A673 (cell line): ENCODE data around the gene SMOC2. TPM values are rescaled to one million over a fixed set of nuclear protein-coding genes. Genes with fewer than 3 reads are reported as not detected.
A peak's percentile ranks its signal among the peaks of the same experiment; 100 is the strongest.

Source experiments
- BruUV-seq: library from RNA; stranded (reverse); fragments of 400-500 nt; replicated peaks from 2 replicates; lab custom pipeline; 2021; lab: Mats Ljungman, UMichigan
- CTCF ChIA-PET: fragments of 300-600 bp; sonication (Branson Sonifier 250); formaldehyde crosslinking; loops from one replicate; lab custom pipeline; 2022; ENCODE audit warnings: antibody characterized with exemption; lab: Charles Lee
- POLR2A ChIA-PET: fragments of 300-600 bp; sonication (Branson Sonifier 250); formaldehyde crosslinking; loops from one replicate; lab custom pipeline; 2022; ENCODE audit warnings: antibody characterized with exemption; ENCODE audit not compliant: low non-redundant PET; lab: Charles Lee
- DNase-seq: peaks from one replicate; pipeline ENCODE4 v3.0.0-alpha.2; 2015; ENCODE audit warnings: low spot score
- H3K27ac ChIP-seq: fragments of 200-600 bp; sonication (generic); 2 replicates; pipeline ENCODE4 v1.5.1; 2016; ENCODE audit warnings: mixed run types, low read depth, mild to moderate bottlenecking, mixed read lengths, antibody characterized with exemption, low read length; ENCODE audit not compliant: poor library complexity, severe bottlenecking
- H3K27me3 ChIP-seq: fragments of 200-600 bp; sonication (generic); replicated peaks from 2 replicates; pipeline ENCODE4 v1.6.1; 2017; ENCODE audit warnings: mixed run types, low read depth, mild to moderate bottlenecking, mixed read lengths, antibody characterized with exemption, low read length; ENCODE audit not compliant: insufficient read depth, poor library complexity
- H3K36me3 ChIP-seq: fragments of 200-600 bp; sonication (generic); 2 replicates; pipeline ENCODE4 v1.6.1; 2016; ENCODE audit warnings: mixed run types, mild to moderate bottlenecking, mixed read lengths, antibody characterized with exemption, low read length; ENCODE audit not compliant: insufficient read depth, poor library complexity, severe bottlenecking
- H3K4me1 ChIP-seq: fragments of 200-600 bp; sonication (generic); 2 replicates; pipeline ENCODE4 v1.6.1; 2017; ENCODE audit warnings: mixed run types, mild to moderate bottlenecking, mixed read lengths, antibody characterized with exemption, low read length; ENCODE audit not compliant: insufficient read depth, poor library complexity, severe bottlenecking
- H3K4me3 ChIP-seq: fragments of 200-600 bp; sonication (generic); 2 replicates; pipeline ENCODE4 v1.5.1; 2016; ENCODE audit warnings: low read depth, mixed run types, mild to moderate bottlenecking, mixed read lengths, low read length; ENCODE audit not compliant: poor library complexity, severe bottlenecking
- H3K9me3 ChIP-seq: fragments of 200-600 bp; sonication (generic); 2 replicates; pipeline ENCODE4 v1.6.1; 2016; ENCODE audit warnings: mixed run types, low read depth, mild to moderate bottlenecking, mixed read lengths, antibody characterized with exemption, low read length; ENCODE audit not compliant: poor library complexity, severe bottlenecking
- CTCF ChIP-seq: fragments of 300-800, 200-600 bp; sonication (generic); conservative IDR thresholded peaks from 2 replicates; pipeline ENCODE4 v1.5.1; 2017; ENCODE audit warnings: low read depth, mild to moderate bottlenecking, antibody characterized with exemption, low read length, moderate library complexity, mixed read lengths
- EZH2 ChIP-seq: fragments of 200-600 bp; sonication (generic); IDR thresholded peaks from 2 replicates; pipeline ENCODE4 v1.6.1; 2017; ENCODE audit warnings: borderline replicate concordance, low read depth, mild to moderate bottlenecking, mixed read lengths, antibody characterized with exemption, low read length; ENCODE audit not compliant: poor library complexity, severe bottlenecking
- intact Hi-C: fragments of 100-400 bp; cut with micrococcal nuclease; formaldehyde crosslinking; loops from one replicate; pipeline ENCODE4 v1.10.0; 2022; ENCODE audit not compliant: unreplicated experiment
- total RNA-seq: library from RNA; stranded (reverse); gene quantifications from 2 replicates; pipeline ENCODE4 v1.2.3, GENCODE V29; 2021

SMOC2 gene
- total RNA-seq, 1 experiment from 2014 or later, result 1.8 TPM

GRCh38 chr6:168658059-168658458 lies 217.1 kb downstream of the SMOC2 start:
- BruUV-seq, result no TSS peak
- H3K4me1 ChIP-seq, result no peaks in the 10 kb centered on the region
- H3K9me3 ChIP-seq, result no peaks in the 10 kb centered on the region
- intact Hi-C loops, result no loop called here
- CTCF ChIA-PET, result interaction anchor here (0.6 kb wide), 1 partner anchor 50 kb away, joined by 4 read pairs; no protein-coding TSS in a partner anchor
- TF ChIP-seq EZH2 (no peak), CTCF (peak; percentile 16; the same call in 1 of the 2 replicates)
- H3K27me3 ChIP-seq, result peaks cover 14% of the 10 kb centered on the region
- POLR2A ChIA-PET, result no interaction called here
- H3K4me3 ChIP-seq, result no peak overlapping the region
- no peak for DNase-seq
- no peak overlapping the region for H3K27ac ChIP-seq
- no peaks in the 10 kb centered on the region for H3K36me3 ChIP-seq

- DNase-seq, result no peak
- Histone ChIP-seq H3K9me3 (no peaks in the 10 kb centered on the region), H3K36me3 (no peaks in the 10 kb centered on the region), H3K4me3 (no peak overlapping the region), H3K27ac (no peak overlapping the region), H3K27me3 (peaks cover 27% of the 10 kb centered on the region), H3K4me1 (no peaks in the 10 kb centered on the region)
- intact Hi-C loops, result no loop called here
- ChIA-PET CTCF (no interaction called here), POLR2A (no interaction called here)
- BruUV-seq, result no TSS peak
- TF ChIP-seq CTCF, result no peak
- TF ChIP-seq EZH2, result no peak
These were observed 219.5 kb downstream of the SMOC2 start for GRCh38 chr6:168660400-168660945.

- Histone ChIP-seq H3K27ac (no peak overlapping the region), H3K4me1 (no peaks in the 10 kb centered on the region), H3K27me3 (peaks cover 29% of the 10 kb centered on the region), H3K9me3 (no peaks in the 10 kb centered on the region), H3K36me3 (no peaks in the 10 kb centered on the region), H3K4me3 (no peak overlapping the region)
- intact Hi-C loops, result no loop called here
- no peak for DNase-seq
- POLR2A ChIA-PET, result no interaction called here
- CTCF ChIA-PET, result no interaction called here
- TF ChIP-seq CTCF (no peak), EZH2 (no peak)
- no TSS peak for BruUV-seq
These were observed 221.4 kb downstream of the SMOC2 start for GRCh38 chr6:168662301-168662936.
